GM12878 (cell line): ENCODE results near the gene IKZF1. TPM values are rescaled to one million over a fixed set of nuclear protein-coding genes. Genes with fewer than 3 reads are reported as not detected.

Experiments used
- ATAC-seq: fragments of 200-7000 bp; cut with Tn5 transposase; 3 replicates; pipeline ENCODE4 v1.9.1; 2020; ENCODE audit warnings: mild to moderate bottlenecking, moderate library complexity
- BruUV-seq: library from RNA; stranded (reverse); fragments of 400-500 nt; replicated peaks from 2 replicates; lab custom pipeline; 2021; lab: Mats Ljungman, UMichigan
- CTCF ChIA-PET: fragments of 300-600 bp; sonication (Branson Sonifier 250); formaldehyde crosslinking; extraction: SDS; loops from one replicate; lab custom pipeline; 2021; ENCODE audit warnings: inconsistent platforms; lab: Yijun Ruan, JAX
- POLR2A ChIA-PET: fragments of 350-600 bp; formaldehyde crosslinking; extraction: SDS; loops from one replicate; lab custom pipeline; 2021; ENCODE audit warnings: inconsistent platforms; lab: Charles Lee
- RAD21 ChIA-PET: fragments of 300-600 bp; sonication (Branson Sonifier 250); formaldehyde crosslinking; loops from one replicate; lab custom pipeline; 2023; ENCODE audit warnings: antibody characterized with exemption; ENCODE audit not compliant: unreplicated experiment; lab: Charles Lee
- SMC1A ChIA-PET: fragments of 300-600 bp; sonication (Branson Sonifier 250); formaldehyde crosslinking; loops from one replicate; lab custom pipeline; 2023; ENCODE audit not compliant: unreplicated experiment, uncharacterized antibody; lab: Charles Lee
- DNase-seq: peaks from one replicate; pipeline ENCODE4 v3.0.0-alpha.2; 2011; ENCODE audit warnings: low read depth, low spot score
- FAIRE-seq: peaks from 3 replicates; lab custom pipeline; 2011; peaks lifted over from hg19 to GRCh38; lab: Jason Lieb, UNC
- H2AFZ ChIP-seq: 2 replicates; pipeline ENCODE4 v1.6.0; 2011; ENCODE audit warnings: low read depth, low read length, control low read depth; ENCODE audit not compliant: control insufficient read depth
- H3K27ac ChIP-seq: 2 replicates; pipeline ENCODE4 v1.5.1; 2011; ENCODE audit warnings: control low read depth; ENCODE audit not compliant: control insufficient read depth, insufficient read depth
- H3K27me3 ChIP-seq, 2 experiments: replicated peaks in 1 of 2; 2 replicates each; pipeline versions ENCODE4 v1.6.0 to v1.6.1; 2011; ENCODE audit warnings: low read length in 1 of 2; ENCODE audit not compliant: control insufficient read depth in 2 of 2, insufficient read depth in 2 of 2
- H3K36me3 ChIP-seq, 2 experiments: 2 replicates each; pipeline ENCODE4 v1.5.1; 2011; ENCODE audit warnings: low read length in 1 of 2; ENCODE audit not compliant: control insufficient read depth in 2 of 2, insufficient read depth in 2 of 2
- H3K4me1 ChIP-seq: 2 replicates; pipeline ENCODE4 v1.6.1; 2011; ENCODE audit warnings: mild to moderate bottlenecking, low read length, moderate library complexity, mixed read lengths; ENCODE audit not compliant: control insufficient read depth, insufficient read depth
- H3K4me2 ChIP-seq: 2 replicates; pipeline ENCODE4 v1.6.0; 2011; ENCODE audit warnings: control low read depth; ENCODE audit not compliant: control insufficient read depth, insufficient read depth
- H3K4me3 ChIP-seq: fragments of 200-600 bp; sonication (generic); 2 replicates; pipeline ENCODE4 v1.5.1; 2016
- H3K79me2 ChIP-seq: 2 replicates; pipeline ENCODE4 v1.6.0; 2011; ENCODE audit warnings: low read length; ENCODE audit not compliant: control insufficient read depth, insufficient read depth
- H3K9ac ChIP-seq: 2 replicates; pipeline ENCODE4 v1.8.0; 2011; ENCODE audit warnings: low read length, control low read depth, mixed read lengths; ENCODE audit not compliant: control insufficient read depth, insufficient read depth
- H3K9me3 ChIP-seq: replicated peaks from 3 replicates; pipeline ENCODE4 v1.5.1; 2011; ENCODE audit warnings: mild to moderate bottlenecking, low read length; ENCODE audit not compliant: control insufficient read depth, insufficient read depth
- H4K20me1 ChIP-seq: 2 replicates; pipeline ENCODE4 v1.6.0; 2011; ENCODE audit not compliant: control insufficient read depth, insufficient read depth
- ASH2L ChIP-seq: fragments of 300-600, 200-600 bp; sonication (generic); IDR thresholded peaks from 2 replicates; pipeline ENCODE4 v1.6.1; 2017; ENCODE audit warnings: low read depth, mild to moderate bottlenecking, borderline replicate concordance
- ATF2 ChIP-seq: IDR thresholded peaks from 2 replicates; pipeline ENCODE4 v1.6.1; 2012; ENCODE audit warnings: low read length, inconsistent platforms
- CTCF ChIP-seq, 3 experiments: IDR thresholded peaks in 2 of 3; conservative IDR thresholded peaks in 1 of 3; 2 replicates each; pipeline ENCODE4 v1.5.1; 2011; ENCODE audit warnings: low read depth in 3 of 3, low read length in 3 of 3, mild to moderate bottlenecking in 3 of 3, control low read depth in 2 of 3, moderate library complexity in 2 of 3, inconsistent platforms in 1 of 3, mixed read lengths in 1 of 3; ENCODE audit not compliant: control insufficient read depth in 2 of 3, insufficient read depth in 1 of 3; ENCODE audit errors: extremely low read depth in 1 of 3
- EZH2 ChIP-seq: IDR thresholded peaks from 2 replicates; pipeline ENCODE4 v1.6.1; 2012; ENCODE audit warnings: low read depth, mild to moderate bottlenecking, control low read depth, inconsistent platforms, low read length, borderline replicate concordance; ENCODE audit not compliant: control insufficient read depth
- HDAC6 ChIP-seq: fragments of 200-600 bp; sonication (generic); IDR thresholded peaks from one replicate; pipeline ENCODE4 v1.8.0; 2017; ENCODE audit warnings: antibody characterized with exemption; ENCODE audit not compliant: unreplicated experiment
- RUNX3 ChIP-seq: IDR thresholded peaks from 2 replicates; pipeline ENCODE4 v1.6.1; 2012; ENCODE audit warnings: low read length, inconsistent platforms
- TCF12 ChIP-seq: IDR thresholded peaks from 2 replicates; pipeline ENCODE4 v1.6.1; 2011; ENCODE audit warnings: low read depth, mild to moderate bottlenecking, low read length
- USF1 ChIP-seq: IDR thresholded peaks from 2 replicates; pipeline ENCODE4 v1.6.1; 2011; ENCODE audit warnings: borderline replicate concordance, low read depth, mild to moderate bottlenecking, moderate library complexity, mixed read lengths, low read length; ENCODE audit not compliant: insufficient read depth; ENCODE audit errors: extremely low read length
- WGBS: methylation state at CpG from one replicate; pipeline ENCODE4 v1.1.6; 2016; ENCODE audit warnings: low lambda C conversion rate; ENCODE audit not compliant: insufficient replicate concordance, insufficient coverage; ENCODE audit errors: missing lambda C conversion rate; 5-methylcytosine and 5-hydroxymethylcytosine counted together
- in situ Hi-C: fragments of 300-500 bp; cut with MboI; formaldehyde crosslinking; loops from 9 replicates; pipeline ENCODE4 v1.14.3; 2018; ENCODE audit warnings: mixed read lengths
- intact Hi-C: fragments of 100-400 bp; cut with micrococcal nuclease; formaldehyde crosslinking; loops from one replicate; pipeline ENCODE4 v1.14.2; 2022; ENCODE audit not compliant: unreplicated experiment
- polyA plus RNA-seq, 11 experiments: library from polyadenylated mRNA; depleted of rRNA in 4 of 11; unstranded in 6 of 11; stranded (reverse) in 5 of 11; fragments of >200 nt; fragmentation: Nextera tagmentation in 4 of 11; fragmentation: Illumina TruSeq in 1 of 11; extraction: Ambion mirVana in 4 of 11; extraction: Trizol in 1 of 11; gene quantifications; 1 replicate in 1 of 11; 2 replicates in 10 of 11; pipeline versions ENCODE4 v1.2.1 to v1.2.3, GENCODE V29; 2011 to 2016; ENCODE audit warnings: inconsistent platforms in 2 of 11, missing spikeins in 2 of 11, low read depth in 1 of 11
- total RNA-seq, 4 experiments: library from RNA; depleted of rRNA in 3 of 4; stranded (reverse); fragments of >200 nt in 3 of 4; fragmentation: Illumina TruSeq in 1 of 4; extraction: Trizol in 1 of 4; gene quantifications; 2 replicates each; pipeline versions ENCODE4 v1.2.1 to v1.2.3, GENCODE V29; 2013 to 2021

Gene IKZF1
- total and polyA plus RNA-seq, 10 of the 15 experiments (the other 5 are each of a cell fraction or from before 2014, with no cell fraction given) = 27.2 to 125 (median 71.6) TPM

GRCh38 chr7:50273301-50273700 is 31.2 kb upstream of the IKZF1 start:
- RAD21 ChIA-PET = interaction anchor here (1.0 to 15.0 kb wide), 23 partner anchors 9 to 145 kb away, joined by 3 to 293 read pairs (median 7); partner anchors contain the start of gene IKZF1
- Histone ChIP-seq H3K79me2 (no peaks in the 10 kb centered on the region), H3K27ac (no peak overlapping the region), H3K4me2 (0 out of 2 replicates have a peak overlapping the region, but pooled peaks have one; percentile 13), H3K27me3 (no peaks in the 10 kb centered on the region), H3K9me3 (peaks cover 7% of the 10 kb centered on the region), H3K36me3 (no peaks in the 10 kb centered on the region), H4K20me1 (no peaks in the 10 kb centered on the region), H3K9ac (no peak overlapping the region), H3K4me1 (peaks cover 71% of the 10 kb centered on the region), H2AFZ (no peak overlapping the region), H3K4me3 (no peak overlapping the region)
- BruUV-seq = no TSS peak
- POLR2A ChIA-PET = interaction anchor here (0.6 to 13.4 kb wide), 15 partner anchors 8 to 145 kb away, joined by 3 to 165 read pairs (median 4); partner anchors contain the start of gene IKZF1
- in situ Hi-C loops = no loop called here
- FAIRE-seq (no peak), DNase-seq (no peak), ATAC-seq (no peak)
- SMC1A ChIA-PET = interaction anchor here (0.9 to 18.0 kb wide), 23 partner anchors 8 to 155 kb away, joined by 3 to 356 read pairs (median 17); partner anchors contain the start of gene IKZF1
- intact Hi-C loops = no loop called here
- TF ChIP-seq ASH2L (no peak), EZH2 (no peak), TCF12 (0 out of 2 replicates have a peak, but pooled peaks have one; percentile 41), RUNX3 (peak; percentile 46; the same call in 1 of the 2 replicates)
- TF ChIP-seq, all 136 proteins: peak for 2
- CTCF ChIA-PET = interaction anchor here (0.7 to 15.9 kb wide), 25 partner anchors 8 to 154 kb away, joined by 3 to 250 read pairs (median 6); partner anchors contain the start of gene IKZF1
- WGBS = 86% methylated on average over 1 of the region's 1 CpG

- POLR2A ChIA-PET = interaction anchor here (0.6 to 13.4 kb wide), 16 partner anchors 8 to 144 kb away, joined by 3 to 165 read pairs (median 4); partner anchors contain the start of gene IKZF1
- no TSS peak for BruUV-seq
- FAIRE-seq = no peak
- no peak overlapping the region for H3K27ac ChIP-seq
- in situ Hi-C loops (no loop called here), intact Hi-C loops (loop anchor here (2.0 kb wide), 1 partner anchor 95 kb away; no protein-coding TSS in a partner anchor)
- no peaks in the 10 kb centered on the region for H3K27me3 ChIP-seq
- H3K4me1 ChIP-seq = peaks cover 66% of the 10 kb centered on the region
- peak; percentile 54 for ATAC-seq
- H3K36me3 ChIP-seq = no peaks in the 10 kb centered on the region
- H3K4me2 ChIP-seq = no peak overlapping the region
- peaks cover 7% of the 10 kb centered on the region for H3K9me3 ChIP-seq
- H2AFZ ChIP-seq = no peak overlapping the region
- RAD21 ChIA-PET = interaction anchor here (1.0 to 15.0 kb wide), 22 partner anchors 8 to 144 kb away, joined by 3 to 293 read pairs (median 7); partner anchors contain the start of gene IKZF1
- CTCF ChIA-PET = interaction anchor here (0.7 to 15.9 kb wide), 28 partner anchors 8 to 155 kb away, joined by 3 to 250 read pairs (median 6); partner anchors contain the start of gene IKZF1
- no peak for DNase-seq
- no peak overlapping the region for H3K9ac ChIP-seq
- SMC1A ChIA-PET = interaction anchor here (1.1 to 18.0 kb wide), 21 partner anchors 9 to 156 kb away, joined by 3 to 356 read pairs (median 19); partner anchors contain the start of gene IKZF1
- H3K79me2 ChIP-seq = no peaks in the 10 kb centered on the region
- no peaks in the 10 kb centered on the region for H4K20me1 ChIP-seq
- WGBS = 7% methylated on average over 1 of the region's 1 CpG
- H3K4me3 ChIP-seq = no peak overlapping the region
- TF ChIP-seq ATF2 (peak; percentile 83), HDAC6 (no peak), CTCF (IDR thresholded peaks at IDR 0.05 in 2 of 3, conservative IDR thresholded peaks at IDR 0.05 in 1 of 3; ENCODE audit: control insufficient read depth in 2 of 3, extremely low read depth in 1 of 3, insufficient read depth in 1 of 3, low read depth in 3 of 3, low read length in 3 of 3) (peak in 1 of 3 experiments; percentile 25; a peak in 2 of 6 replicates), USF1 (no peak)
Observed at GRCh38 chr7:50273870-50274269, 30.6 kb upstream of the IKZF1 start.
